ENCODE data around the gene POLR3GL.

Gene POLR3GL

DNA sequence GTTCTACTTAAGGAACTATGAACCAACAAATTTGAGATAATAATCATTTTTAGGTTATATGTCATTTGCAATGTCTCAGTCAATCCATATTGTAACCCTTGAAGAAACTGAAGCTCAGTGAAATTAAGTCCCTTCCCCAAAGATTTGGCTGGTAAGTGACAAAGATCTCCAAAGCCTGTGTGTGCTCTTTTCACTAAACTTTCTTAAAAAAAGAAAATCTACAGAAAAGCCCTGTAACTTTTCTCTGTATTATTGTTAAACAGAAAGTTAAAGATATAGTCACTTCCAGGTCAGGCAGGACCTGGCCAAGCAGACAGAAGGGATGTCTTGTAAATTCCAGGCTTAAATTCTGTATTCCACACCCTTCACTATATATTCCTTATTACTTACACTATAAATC lies 8.1 kb upstream of the POLR3GL start:
- Histone ChIP-seq H3K27ac (peak overlapping the region; percentile 79; the same call in 1 of the 2 replicates), H3K36me3 (ENCODE audit: insufficient read depth, low read length) (no peaks in the 10 kb centered on the region; the same call in 1 of the 2 replicates), H3K9me3 (ENCODE audit: low read depth, low read length) (no peaks in the 10 kb centered on the region), H3K4me3 (peak overlapping the region; percentile 88), H3K9ac (ENCODE audit: insufficient read length) (peak overlapping the region; percentile 81)
- TF ChIP-seq FOXP2 (optimal IDR thresholded peaks at IDR 0.05; ENCODE audit: control extremely low read depth, extremely low read length, insufficient read depth) = no peak
- no peak for TF ChIP-seq EZH2 (IDR thresholded peaks at IDR 0.05)
- no peak for TF ChIP-seq POLR2AphosphoS5 (IDR thresholded peaks at IDR 0.05; ENCODE audit: borderline replicate concordance, low read depth, low read length)
- no peak for DNase-seq (ENCODE audit: low read depth, low spot score)

DNA sequence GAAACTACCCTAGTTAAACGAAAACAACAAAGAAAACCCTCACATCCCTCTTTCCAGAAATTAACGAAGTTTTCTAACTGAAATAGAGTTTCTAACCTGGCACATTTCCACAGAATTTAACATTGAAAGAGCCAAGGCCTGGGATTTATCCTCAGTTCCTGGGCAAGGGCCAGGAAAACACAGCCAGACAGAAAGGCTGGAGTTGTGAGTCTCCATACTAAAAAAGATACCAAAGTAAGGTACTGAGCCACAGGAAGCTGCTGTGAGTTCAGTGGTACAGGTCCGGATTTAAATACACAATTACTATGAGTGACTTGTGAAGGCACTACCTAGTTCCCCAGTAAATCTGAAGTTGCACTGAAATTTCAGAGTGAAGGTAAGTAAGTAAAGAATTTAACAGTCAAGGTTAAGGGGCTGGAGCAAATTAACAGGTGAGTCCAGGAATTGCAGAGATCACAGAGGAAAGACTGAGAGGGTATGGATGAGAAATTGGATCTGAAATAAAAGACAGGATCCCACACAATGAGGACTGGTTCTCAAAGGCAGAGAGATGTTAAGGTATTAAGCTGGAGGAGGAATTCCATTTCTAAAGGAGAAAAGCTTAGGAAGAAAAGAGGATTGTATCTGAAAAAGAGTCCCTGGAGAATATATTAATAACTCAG lies 7.6 kb upstream of the POLR3GL start:
- Histone ChIP-seq H3K36me3 (ENCODE audit: insufficient read depth, low read length) (no peaks in the 10 kb centered on the region; the same call in 1 of the 2 replicates), H3K9me3 (ENCODE audit: low read depth, low read length) (no peaks in the 10 kb centered on the region), H3K9ac (ENCODE audit: insufficient read length) (peak overlapping the region; percentile 81), H3K27ac (peak overlapping the region; percentile 79), H3K4me3 (peak overlapping the region; percentile 88)
- DNase-seq (ENCODE audit: low read depth, low spot score) = no peak
- no peak for TF ChIP-seq EZH2 (IDR thresholded peaks at IDR 0.05)
- no peak for TF ChIP-seq POLR2AphosphoS5 (IDR thresholded peaks at IDR 0.05; ENCODE audit: borderline replicate concordance, low read depth, low read length)
- no peak for TF ChIP-seq FOXP2 (optimal IDR thresholded peaks at IDR 0.05; ENCODE audit: control extremely low read depth, extremely low read length, insufficient read depth)

DNA sequence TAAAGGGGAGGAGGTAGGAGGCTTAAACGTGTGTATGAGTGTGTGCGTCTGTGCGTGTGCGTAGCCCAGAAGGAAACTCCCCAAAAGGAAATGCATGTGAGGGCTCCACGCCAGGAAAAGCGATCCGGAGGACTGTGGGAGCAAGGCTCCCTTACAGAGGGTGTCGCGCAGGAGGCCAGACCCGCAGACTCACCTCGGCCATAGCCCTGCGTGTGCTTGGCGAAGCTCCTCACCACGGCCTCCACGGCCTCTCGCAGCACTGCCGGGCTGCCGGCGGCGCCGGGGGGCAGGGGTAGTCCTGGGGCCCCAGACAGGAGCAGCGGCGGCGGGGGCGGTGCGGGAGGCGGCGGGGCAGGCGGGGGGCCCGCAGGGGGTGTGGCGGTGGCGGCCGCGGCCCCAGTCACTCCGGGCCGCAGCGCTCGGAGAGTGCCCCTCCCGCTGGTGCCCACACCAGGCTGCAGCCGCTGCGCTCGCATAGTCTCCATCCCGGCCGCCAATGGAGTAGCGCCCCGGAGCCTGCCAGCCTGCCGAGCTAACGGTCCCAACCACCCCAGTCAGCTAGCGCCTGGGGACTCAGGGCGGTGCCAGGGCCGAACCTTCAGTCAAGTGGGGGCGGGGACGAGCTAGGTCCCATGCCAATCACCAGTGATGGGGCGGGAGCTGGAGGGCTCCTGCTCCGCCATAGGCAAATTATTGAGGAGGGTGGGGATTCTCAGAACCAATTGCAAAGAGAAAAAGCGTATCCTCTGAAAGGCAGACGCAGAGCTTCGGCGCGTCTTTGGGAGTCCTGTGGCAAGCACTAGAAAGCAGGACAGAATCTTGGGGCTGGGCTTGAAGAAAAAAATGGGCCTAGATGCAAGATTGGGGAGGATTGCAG lies 6.8 kb upstream of the POLR3GL start, which contains the start of gene LIX1L:
Gene LIX1L (minus strand): TSS at position 575 of the 877 bp plus-strand sequence. CDS start 90 bp downstream, at position 485.
- no peaks in the 10 kb centered on the region; the same call in 1 of the 2 replicates for H3K36me3 ChIP-seq (ENCODE audit: insufficient read depth, low read length)
- H3K9ac ChIP-seq (ENCODE audit: insufficient read length) = peak within 1 kb of the TSS; percentile 81
- H3K27ac ChIP-seq = peak within 1 kb of the TSS; percentile 79
- peak within 1 kb of the TSS; percentile 88 for H3K4me3 ChIP-seq
- TF ChIP-seq EZH2 (IDR thresholded peaks at IDR 0.05) (no peak), POLR2AphosphoS5 (IDR thresholded peaks at IDR 0.05; ENCODE audit: borderline replicate concordance, low read depth, low read length) (peak; percentile 81)
- no peaks in the 10 kb centered on the region for H3K9me3 ChIP-seq (ENCODE audit: low read depth, low read length)
- DNase-seq (ENCODE audit: low read depth, low spot score) = peak; percentile 88

DNA sequence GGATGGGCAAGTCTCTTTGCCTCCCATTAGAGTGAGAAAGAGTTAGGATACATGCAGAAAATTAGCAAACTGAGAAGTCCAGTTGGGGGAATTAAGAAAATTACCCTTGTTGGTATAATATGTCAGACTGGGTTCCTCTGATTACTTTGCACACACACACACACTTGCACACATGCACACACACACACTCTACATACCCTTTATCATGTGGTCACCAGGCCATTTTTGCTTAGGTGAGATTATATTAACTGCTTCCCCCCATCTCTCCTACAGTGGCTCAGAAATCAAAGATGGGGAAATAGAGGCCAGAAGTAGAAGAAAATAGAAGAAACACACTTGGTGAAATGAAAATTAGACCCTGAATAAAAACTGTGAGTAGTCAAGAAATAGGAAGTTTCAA lies 5.8 kb upstream of the POLR3GL start:
- no peak overlapping the region for H3K27ac ChIP-seq
- no peak overlapping the region for H3K4me3 ChIP-seq
- H3K9ac ChIP-seq (ENCODE audit: insufficient read length) = no peak overlapping the region

DNA sequence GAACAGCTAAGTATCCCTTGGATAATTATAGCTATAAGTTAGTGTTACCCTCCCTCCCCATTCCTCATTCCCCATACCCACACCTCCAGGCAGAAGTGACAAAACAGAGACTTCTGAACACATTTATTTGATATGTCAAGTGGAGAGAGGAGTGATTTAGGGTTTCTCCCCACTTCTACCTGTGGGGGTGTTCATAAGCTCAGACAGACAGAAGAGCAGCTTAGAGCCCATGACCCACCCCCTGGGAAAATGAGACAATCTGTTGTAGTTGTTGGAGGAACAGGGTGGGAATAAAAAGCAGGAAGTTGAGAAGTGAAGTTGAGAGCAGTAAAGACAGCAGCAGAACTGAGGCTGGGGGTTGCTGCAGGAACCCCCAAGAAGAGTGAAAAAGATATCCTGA lies 5.2 kb upstream of the POLR3GL start:
- H3K9ac ChIP-seq (ENCODE audit: insufficient read length) = no peak overlapping the region

More for the DNA sequence above, 5.8 kb upstream of the POLR3GL start:
- DNase-seq (ENCODE audit: low read depth, low spot score) = no peak
- Histone ChIP-seq H3K36me3 (ENCODE audit: insufficient read depth, low read length) (no peaks in the 10 kb centered on the region), H3K9me3 (ENCODE audit: low read depth, low read length) (no peaks in the 10 kb centered on the region)
- TF ChIP-seq POLR2AphosphoS5 (IDR thresholded peaks at IDR 0.05; ENCODE audit: borderline replicate concordance, low read depth, low read length) (no peak), EZH2 (IDR thresholded peaks at IDR 0.05) (no peak), FOXP2 (optimal IDR thresholded peaks at IDR 0.05; ENCODE audit: control extremely low read depth, extremely low read length, insufficient read depth) (no peak)

DNA sequence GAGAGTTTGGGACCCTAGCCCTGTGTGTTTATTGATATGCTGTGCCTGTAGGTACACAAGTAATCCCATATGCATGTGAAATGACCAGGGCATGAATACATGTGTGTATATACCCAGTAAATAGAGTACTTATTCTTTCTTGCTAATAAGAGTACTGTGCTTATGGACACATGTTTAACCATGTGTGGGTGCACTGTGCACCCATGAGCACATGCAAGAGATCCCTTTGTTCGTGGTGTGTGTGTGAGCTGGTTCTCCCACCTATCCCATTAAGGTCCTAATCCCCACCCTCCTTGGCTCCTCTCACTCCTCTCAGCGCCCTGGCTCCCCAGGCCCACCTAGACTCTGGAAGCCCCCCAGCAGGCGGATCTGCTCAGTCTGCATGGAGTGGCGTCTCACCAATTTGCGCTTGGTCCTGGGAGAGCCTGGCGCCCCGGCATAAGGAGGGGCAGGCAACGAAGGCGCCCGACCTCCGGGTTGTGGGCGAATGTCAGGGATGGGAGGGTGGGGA lies 4.5 kb upstream of the POLR3GL start:
- no peak for TF ChIP-seq POLR2AphosphoS5 (IDR thresholded peaks at IDR 0.05; ENCODE audit: borderline replicate concordance, low read depth, low read length)
- no peak for TF ChIP-seq FOXP2 (optimal IDR thresholded peaks at IDR 0.05; ENCODE audit: control extremely low read depth, extremely low read length, insufficient read depth)
- no peak for TF ChIP-seq EZH2 (IDR thresholded peaks at IDR 0.05)
- Histone ChIP-seq H3K36me3 (ENCODE audit: insufficient read depth, low read length) (no peaks in the 10 kb centered on the region), H3K9ac (ENCODE audit: insufficient read length) (no peak overlapping the region), H3K4me3 (peak overlapping the region; percentile 91), H3K27ac (0 out of 2 replicates have a peak overlapping the region, but pooled peaks have one; percentile 16), H3K9me3 (ENCODE audit: low read depth, low read length) (no peaks in the 10 kb centered on the region)
- DNase-seq (ENCODE audit: low read depth, low spot score) = no peak

More for the DNA sequence above, 5.2 kb upstream of the POLR3GL start:
- H3K4me3 ChIP-seq = peak overlapping the region; percentile 91; the same call in 1 of the 2 replicates
- H3K9me3 ChIP-seq (ENCODE audit: low read depth, low read length) = no peaks in the 10 kb centered on the region
- TF ChIP-seq EZH2 (IDR thresholded peaks at IDR 0.05) (no peak), POLR2AphosphoS5 (IDR thresholded peaks at IDR 0.05; ENCODE audit: borderline replicate concordance, low read depth, low read length) (no peak), FOXP2 (optimal IDR thresholded peaks at IDR 0.05; ENCODE audit: control extremely low read depth, extremely low read length, insufficient read depth) (no peak)
- no peaks in the 10 kb centered on the region for H3K36me3 ChIP-seq (ENCODE audit: insufficient read depth, low read length)
- no peak for DNase-seq (ENCODE audit: low read depth, low spot score)
- H3K27ac ChIP-seq = 0 out of 2 replicates have a peak overlapping the region, but pooled peaks have one; percentile 16

DNA sequence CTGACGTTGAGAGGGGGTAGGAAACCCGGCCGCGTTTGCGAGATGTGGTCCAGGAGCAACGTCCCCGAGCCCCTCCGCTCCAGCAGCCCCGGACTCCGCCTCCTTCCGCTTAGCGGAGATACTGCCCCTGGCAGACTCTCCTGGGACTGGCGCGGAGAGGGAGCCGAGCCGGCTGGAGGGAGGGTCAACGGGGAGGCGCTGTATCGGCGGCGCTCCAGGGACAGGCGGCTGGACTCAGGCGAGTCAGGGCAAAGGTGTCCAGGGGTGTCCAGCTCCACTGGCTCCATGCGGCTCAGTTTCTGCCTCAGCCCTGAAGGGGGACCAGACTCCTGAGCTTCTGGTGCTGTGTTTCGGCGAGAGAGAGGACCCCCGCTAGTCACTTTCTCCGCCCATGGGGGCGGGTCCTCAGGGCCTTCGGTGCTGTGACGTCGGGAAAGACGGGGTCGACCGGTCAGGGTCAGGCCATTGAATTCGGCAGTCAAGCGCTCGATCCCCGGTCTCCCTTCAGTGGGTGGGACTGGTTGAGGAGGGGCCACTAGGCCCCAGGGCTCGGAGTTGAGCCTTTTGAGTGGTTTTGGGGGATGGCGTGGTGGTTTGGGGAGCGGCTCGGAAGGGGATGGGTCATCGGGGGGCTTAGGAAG lies 3.9 kb upstream of the POLR3GL start:
- peak overlapping the region; percentile 91 for H3K4me3 ChIP-seq
- peak overlapping the region; percentile 38 for H3K9ac ChIP-seq (ENCODE audit: insufficient read length)
- H3K27ac ChIP-seq = peak overlapping the region; percentile 18; the same call in 1 of the 2 replicates
- no peak for DNase-seq (ENCODE audit: low read depth, low spot score)
- no peaks in the 10 kb centered on the region for H3K9me3 ChIP-seq (ENCODE audit: low read depth, low read length)
- no peaks in the 10 kb centered on the region for H3K36me3 ChIP-seq (ENCODE audit: insufficient read depth, low read length)
- TF ChIP-seq FOXP2 (optimal IDR thresholded peaks at IDR 0.05; ENCODE audit: control extremely low read depth, extremely low read length, insufficient read depth) = peak; percentile 78
- TF ChIP-seq POLR2AphosphoS5 (IDR thresholded peaks at IDR 0.05; ENCODE audit: borderline replicate concordance, low read depth, low read length) = peak; percentile 77
- TF ChIP-seq EZH2 (IDR thresholded peaks at IDR 0.05) = no peak

All from SK-N-MC (cell line).